ENCODE measurements around the gene SOCS1.
"Not testable (repeated sequence)": the region's sequence is repeated elsewhere in the genome, so short reads cannot be mapped to it uniquely, and the experiment has no call there.

The SOCS1 gene

GRCh38 chr16:11255737-11256660 lies at the start of gene SOCS1:
Gene SOCS1 (minus strand): TSS chr16:11256204. CDS start chr16:11255478, 726 bp downstream.
- DNase-seq (ENCODE audit: low spot score), result peak; percentile 92

DNA sequence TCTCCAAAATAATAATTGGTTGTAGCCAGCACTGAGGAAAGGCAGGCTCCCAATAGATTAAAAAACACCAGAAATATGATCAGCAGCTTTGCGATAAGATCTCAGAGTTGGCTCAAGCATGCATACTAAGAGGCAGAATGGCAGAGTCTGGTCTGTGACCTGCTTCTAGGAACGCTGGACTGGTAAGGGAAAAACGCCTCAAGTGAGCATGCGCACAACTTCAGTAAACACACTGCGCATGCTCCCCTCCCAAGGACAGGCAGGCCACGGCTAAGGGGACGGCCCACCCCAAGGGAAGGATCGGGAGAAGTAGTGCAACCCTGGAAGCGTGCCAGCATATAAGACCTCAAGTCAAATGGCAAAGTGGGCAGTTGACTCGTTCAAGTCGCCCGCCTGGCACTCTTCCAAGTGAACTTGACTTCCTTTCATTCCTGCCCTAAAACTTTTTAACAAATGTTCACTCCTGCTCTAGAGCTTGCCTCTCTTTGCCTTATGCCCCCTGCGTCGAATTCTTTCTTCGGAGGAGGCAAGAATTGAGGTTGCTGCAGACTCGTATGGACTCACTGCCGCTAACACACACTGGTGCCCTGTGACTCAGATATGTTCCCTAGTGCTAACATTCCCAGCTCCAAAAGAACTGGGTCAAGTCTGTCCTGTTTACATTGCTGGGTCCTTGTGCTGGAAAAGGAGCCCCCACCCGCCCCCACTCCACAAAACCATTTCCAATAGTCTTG lies 47.6 kb upstream of the SOCS1 start:
- no peak for DNase-seq (ENCODE audit: low spot score)

- no peak for DNase-seq (ENCODE audit: low spot score)
Observed at GRCh38 chr16:11302977-11303376, 47.0 kb upstream of the SOCS1 start.

DNA sequence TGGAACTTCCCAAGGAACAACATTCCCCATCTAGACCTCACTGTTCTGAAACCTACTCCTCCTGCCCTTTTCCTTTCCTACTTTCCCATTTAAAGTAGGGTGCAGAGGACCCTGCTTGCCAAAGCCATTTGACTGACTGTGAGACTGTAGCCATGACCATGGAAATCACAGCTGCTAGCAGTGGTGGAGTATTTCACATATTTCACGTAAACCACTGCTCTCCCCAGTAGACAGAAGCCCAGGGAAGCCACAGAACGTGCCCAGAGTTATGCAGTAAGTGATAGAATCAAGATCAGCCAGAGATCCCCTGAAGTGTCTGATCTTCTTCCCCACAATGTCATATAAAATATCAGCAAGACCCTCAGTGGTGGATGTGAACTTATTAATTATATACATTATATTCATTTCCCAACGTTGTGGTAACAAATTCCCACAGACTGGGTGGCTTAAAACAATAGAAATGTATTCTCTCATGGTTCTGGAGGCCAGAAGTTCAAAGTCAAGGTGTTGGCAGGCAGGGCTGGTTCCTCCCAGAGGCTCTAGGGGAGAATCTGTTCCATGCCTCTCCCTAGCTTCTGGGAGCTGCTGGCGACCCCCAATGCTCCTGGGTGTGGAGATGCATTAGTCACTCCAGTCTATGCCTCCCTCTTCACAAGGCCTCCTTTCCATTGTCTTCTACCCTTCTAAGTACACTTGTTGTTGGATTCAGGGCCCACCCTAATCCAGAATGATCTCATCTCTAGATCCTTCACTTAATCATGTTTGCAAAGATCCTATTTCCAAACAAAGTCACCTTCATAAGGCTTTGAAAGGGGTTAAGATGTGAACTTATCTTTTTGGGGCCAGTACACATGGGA lies 45.9 kb upstream of the SOCS1 start:
- DNase-seq (ENCODE audit: low spot score), result no peak

DNA sequence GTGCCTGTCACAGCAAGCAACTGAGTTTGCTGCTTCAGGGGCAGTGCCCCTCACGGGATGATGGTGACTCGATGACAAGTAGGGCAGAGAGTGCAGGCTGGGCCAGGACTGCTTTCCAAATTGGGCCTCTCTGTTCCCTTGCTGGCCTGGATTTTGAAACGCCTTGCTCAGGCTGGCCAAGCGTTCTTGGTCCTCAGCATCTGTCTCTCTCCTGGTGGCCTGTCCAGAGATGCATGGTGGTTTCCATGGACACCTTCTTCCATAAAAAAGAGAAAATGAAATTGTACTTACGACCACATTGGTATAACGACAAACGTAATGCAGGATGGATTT lies 44.5 kb upstream of the SOCS1 start:
- DNase-seq (ENCODE audit: low spot score), result no peak

DNA sequence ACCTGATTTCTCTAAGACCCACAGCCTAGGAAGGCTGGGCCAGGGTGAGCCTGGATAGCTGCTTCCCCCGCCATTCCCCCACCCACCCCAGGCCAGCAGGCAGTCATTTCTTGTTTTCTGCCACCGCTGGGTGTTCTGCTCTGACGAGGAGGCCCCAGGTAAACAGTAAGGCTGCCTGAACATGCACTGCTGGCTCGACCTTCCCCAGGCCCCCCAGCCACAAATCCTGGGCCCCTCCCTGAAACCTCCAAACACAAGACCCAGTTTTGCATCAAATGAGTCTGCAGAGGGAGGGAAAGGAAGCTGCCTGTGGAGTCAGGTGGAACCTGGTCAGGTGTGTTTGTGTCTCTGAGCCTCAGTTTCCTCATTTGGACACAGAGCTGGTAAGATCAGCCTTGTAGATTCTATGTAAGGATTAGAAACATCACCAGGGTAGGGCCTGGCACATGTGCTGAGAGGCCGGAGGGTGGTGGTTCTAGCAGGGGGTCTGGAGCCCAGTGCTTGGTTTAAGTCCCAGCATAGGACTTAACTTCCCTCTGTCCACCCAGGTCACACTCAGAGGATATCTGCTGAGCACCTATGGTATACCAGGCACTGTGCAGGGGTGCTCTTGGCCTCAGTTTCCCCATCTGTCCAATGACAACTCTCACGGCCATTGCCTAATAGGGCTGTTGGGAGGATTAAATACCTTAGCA lies 44.0 kb upstream of the SOCS1 start:
- no peak for DNase-seq (ENCODE audit: low spot score)

DNA sequence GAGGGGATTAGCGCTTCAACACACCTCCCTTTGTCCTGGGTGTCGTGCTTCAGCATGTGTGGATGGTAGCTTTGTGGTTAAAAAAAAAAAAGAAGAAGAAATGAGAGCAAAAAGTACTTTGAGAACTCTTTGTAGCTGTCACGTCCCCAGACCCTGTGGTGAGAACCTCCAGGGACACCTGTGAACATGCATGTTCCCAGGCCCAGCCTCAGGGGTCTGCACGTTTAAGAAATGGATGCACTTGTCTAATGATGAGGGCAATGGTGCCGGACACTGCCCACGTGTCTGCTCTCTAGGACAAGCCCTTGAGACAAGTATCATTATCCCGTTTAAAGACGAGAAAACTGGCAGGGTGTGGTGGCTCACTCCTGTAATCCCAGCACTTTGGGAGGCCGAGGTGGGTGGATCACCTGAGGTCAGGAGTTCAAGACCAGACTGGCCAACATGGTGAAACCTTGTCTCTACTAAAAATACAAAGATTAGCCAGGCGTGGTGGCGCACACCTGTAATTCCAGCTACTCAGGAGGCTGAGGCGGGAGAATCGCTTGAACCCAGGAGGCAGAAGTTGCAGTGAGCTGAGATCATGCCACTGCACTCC lies 43.0 kb upstream of the SOCS1 start:
- not testable (repeated sequence) for DNase-seq (ENCODE audit: low spot score)

DNA sequence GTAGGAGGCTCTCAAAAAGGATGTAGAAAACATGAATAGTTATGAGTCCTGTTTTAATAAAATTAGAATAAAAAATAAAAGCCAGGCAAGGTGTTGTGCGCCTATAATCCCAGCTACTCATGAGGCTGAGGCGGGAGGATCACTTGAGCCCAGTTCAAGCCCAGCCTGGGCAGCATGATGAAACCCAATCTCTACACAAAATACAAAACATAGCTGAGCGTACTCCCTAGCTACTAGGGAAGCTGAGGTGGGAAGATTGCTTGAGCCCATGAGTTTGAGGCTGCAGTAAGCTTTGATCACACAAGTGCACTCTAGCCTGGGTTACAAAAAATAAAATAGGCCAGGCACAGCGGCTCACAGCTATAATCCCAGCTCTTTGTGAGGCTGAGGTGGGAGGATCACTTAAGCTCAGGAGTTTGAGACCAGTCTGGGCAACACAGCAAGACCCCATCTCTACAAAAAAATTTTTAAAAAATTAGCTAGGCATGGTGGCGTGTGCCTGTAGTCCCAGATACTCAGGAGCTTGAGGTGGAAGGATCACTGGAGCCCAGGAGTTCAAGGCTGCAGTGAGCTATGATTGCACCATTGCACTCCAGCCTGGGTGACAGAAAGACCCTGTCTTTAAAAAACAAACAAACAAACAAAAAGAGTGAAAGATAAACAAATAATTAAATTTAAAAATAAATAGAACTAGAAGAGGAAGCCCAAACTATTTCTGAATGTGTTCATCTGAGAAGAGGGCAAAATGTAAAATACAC lies 42.3 kb upstream of the SOCS1 start:
- no peak for DNase-seq (ENCODE audit: low spot score)

- no peak for DNase-seq (ENCODE audit: low spot score)
Observed at GRCh38 chr16:11297492-11298142, 41.6 kb upstream of the SOCS1 start.

GRCh38 chr16:11296706-11297491 lies 40.9 kb upstream of the SOCS1 start:
- no peak for DNase-seq (ENCODE audit: low spot score)

GRCh38 chr16:11296351-11296705 lies 40.3 kb upstream of the SOCS1 start:
- DNase-seq (ENCODE audit: low spot score), result no peak

DNA sequence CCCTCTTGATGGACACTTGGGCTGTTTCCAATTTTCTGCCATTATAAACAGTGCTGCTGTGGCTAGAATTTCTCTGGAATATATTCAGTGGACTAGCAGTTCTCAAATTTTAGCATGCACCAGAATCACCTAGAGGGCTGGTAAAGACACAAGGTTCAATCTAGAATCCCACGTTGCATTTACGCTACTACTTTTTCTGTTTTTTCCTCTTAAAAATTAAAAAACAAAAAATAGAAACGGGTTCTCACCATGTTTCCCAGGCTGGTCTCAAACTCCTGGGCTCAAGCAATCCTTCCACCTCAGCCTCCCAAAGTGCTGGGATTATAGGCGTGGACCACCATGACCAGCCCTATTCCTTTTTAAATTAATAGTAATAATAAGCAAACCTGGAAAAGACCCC lies 39.7 kb upstream of the SOCS1 start:
- DNase-seq (ENCODE audit: low spot score), result no peak

DNA sequence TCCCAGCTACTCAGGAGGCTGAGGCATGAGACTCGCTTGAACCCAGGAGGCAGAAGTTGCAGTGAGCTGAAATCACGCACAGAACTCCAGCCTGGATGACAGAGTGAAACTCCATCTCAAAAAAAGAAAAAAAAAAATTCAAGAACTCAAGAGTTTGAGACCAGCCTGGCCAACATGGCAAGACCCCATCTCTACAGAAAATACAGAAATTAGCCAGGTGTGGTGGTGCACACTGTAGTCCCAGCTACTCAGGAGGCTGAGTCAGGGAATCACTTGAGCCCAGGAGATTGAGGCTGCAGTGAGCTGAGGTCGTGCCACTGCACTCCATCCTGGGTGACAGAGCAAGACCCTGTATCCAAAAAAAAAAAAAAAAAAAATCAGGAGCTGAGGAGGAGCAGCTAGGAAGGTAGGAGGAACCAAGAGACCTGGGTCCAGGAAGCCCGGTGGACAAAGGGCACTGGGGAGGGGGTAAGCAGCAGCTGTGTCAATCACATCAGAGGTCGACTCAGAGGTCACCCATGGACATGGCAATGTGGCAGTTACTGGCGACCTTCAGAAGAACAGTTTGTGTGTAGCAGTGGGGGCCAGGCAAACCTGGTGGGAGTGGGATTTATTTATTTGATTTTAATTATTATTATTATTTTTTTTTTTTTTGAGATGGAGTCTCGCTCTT lies 36.2 kb upstream of the SOCS1 start:
- DNase-seq (ENCODE audit: low spot score), result no peak

- DNase-seq (ENCODE audit: low spot score), result no peak
Observed at GRCh38 chr16:11291091-11291703, 35.2 kb upstream of the SOCS1 start.

DNA sequence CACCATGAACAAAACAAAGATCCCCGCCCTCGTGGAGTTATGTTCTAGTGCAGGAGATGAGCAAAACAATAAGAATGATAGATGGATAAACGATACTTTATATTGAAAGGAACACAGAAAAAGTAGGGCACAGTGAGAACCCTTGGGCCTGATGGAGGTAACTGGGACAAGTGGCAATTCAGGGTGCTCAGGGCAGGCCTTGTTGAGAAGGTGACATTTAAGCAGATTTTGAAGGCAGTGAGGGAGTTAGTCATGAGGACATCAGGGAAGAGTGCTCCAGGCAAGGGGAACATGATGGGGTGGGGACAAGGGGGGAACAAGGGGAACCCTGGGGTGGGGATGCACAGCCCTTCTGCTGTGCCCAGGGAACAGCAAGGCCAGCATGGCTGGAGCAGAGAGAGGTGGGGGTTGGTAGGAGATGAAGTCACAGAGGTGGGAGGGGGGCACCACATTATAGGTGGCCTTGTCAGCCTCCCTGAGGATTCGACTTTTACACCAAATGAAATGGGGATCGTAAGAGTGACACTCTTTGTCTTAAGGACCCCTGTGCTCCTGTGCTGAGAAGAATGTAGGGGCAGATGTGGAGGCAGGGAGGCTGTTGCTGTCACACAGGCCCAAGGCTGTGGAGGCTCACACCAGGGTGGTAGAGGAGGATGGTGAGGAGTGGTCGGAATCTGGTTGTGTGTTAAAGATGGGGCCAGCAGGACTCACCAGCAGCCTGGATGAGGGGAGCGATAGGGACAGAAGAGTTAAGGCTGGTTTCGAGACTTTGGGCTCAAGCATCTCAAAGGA lies 34.3 kb upstream of the SOCS1 start:
- no peak for DNase-seq (ENCODE audit: low spot score)

GRCh38 chr16:11289696-11290095 lies 33.7 kb upstream of the SOCS1 start:
- DNase-seq (ENCODE audit: low spot score), result not testable (repeated sequence)

GRCh38 chr16:11289202-11289601 lies 33.2 kb upstream of the SOCS1 start:
- DNase-seq (ENCODE audit: low spot score), result no peak

DNA sequence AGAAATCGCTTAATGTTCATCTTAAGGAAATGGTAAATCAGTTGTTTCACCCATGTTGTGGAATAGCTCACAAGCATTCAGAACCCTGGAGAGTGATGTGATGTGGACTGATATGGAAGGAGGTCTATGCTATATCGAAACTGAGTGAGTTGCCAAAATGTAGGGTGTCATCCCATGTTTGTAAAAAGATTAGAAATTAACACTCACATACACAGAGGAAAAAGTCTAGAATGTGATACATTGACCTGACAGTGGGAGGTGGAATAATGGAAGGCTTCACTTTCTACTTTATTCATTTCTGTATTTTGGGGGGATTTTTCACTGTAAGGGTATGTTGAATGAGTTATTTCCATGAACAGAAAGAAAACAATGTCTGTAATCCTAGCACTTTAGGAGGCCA lies 29.8 kb upstream of the SOCS1 start:
- DNase-seq (ENCODE audit: low spot score), result no peak
